ENCODE data around the gene FFAR3.
"Not testable (repeated sequence)": the region's sequence is repeated elsewhere in the genome, so short reads cannot be mapped to it uniquely, and the experiment has no call there.

FFAR3 gene

GRCh38 chr19:35351411-35352176 is 6.7 kb upstream of the FFAR3 start:
- DNase-seq (ENCODE audit: low read depth, low spot score), result no peak

GRCh38 chr19:35352177-35352447 is 6.1 kb upstream of the FFAR3 start:
- H3K36me3 ChIP-seq (ENCODE audit: insufficient read depth, low read length), result no peaks in the 10 kb centered on the region
- no peak overlapping the region for H3K27ac ChIP-seq
- no peak overlapping the region for H3K4me3 ChIP-seq
- no peak overlapping the region for H3K9ac ChIP-seq (ENCODE audit: insufficient read length)
- H3K9me3 ChIP-seq (ENCODE audit: low read depth, low read length), result no peaks in the 10 kb centered on the region
- TF ChIP-seq FOXP2 (optimal IDR thresholded peaks at IDR 0.05; ENCODE audit: control extremely low read depth, extremely low read length, insufficient read depth) (no peak), POLR2AphosphoS5 (IDR thresholded peaks at IDR 0.05; ENCODE audit: borderline replicate concordance, low read depth, low read length) (no peak), EZH2 (IDR thresholded peaks at IDR 0.05) (no peak)
- no peak for DNase-seq (ENCODE audit: low read depth, low spot score)

More at GRCh38 chr19:35351411-35352176, 6.7 kb upstream of the FFAR3 start:
- Histone ChIP-seq H3K4me3 (no peak overlapping the region), H3K9ac (ENCODE audit: insufficient read length) (no peak overlapping the region), H3K36me3 (ENCODE audit: insufficient read depth, low read length) (no peaks in the 10 kb centered on the region), H3K27ac (no peak overlapping the region), H3K9me3 (ENCODE audit: low read depth, low read length) (no peaks in the 10 kb centered on the region)
- no peak for TF ChIP-seq POLR2AphosphoS5 (IDR thresholded peaks at IDR 0.05; ENCODE audit: borderline replicate concordance, low read depth, low read length)
- TF ChIP-seq EZH2 (IDR thresholded peaks at IDR 0.05), result no peak
- no peak for TF ChIP-seq FOXP2 (optimal IDR thresholded peaks at IDR 0.05; ENCODE audit: control extremely low read depth, extremely low read length, insufficient read depth)

GRCh38 chr19:35352448-35353304 is 5.6 kb upstream of the FFAR3 start:
- TF ChIP-seq EZH2 (IDR thresholded peaks at IDR 0.05), result no peak
- TF ChIP-seq POLR2AphosphoS5 (IDR thresholded peaks at IDR 0.05; ENCODE audit: borderline replicate concordance, low read depth, low read length), result no peak
- TF ChIP-seq FOXP2 (optimal IDR thresholded peaks at IDR 0.05; ENCODE audit: control extremely low read depth, extremely low read length, insufficient read depth), result no peak
- Histone ChIP-seq H3K9ac (ENCODE audit: insufficient read length) (no peak overlapping the region), H3K36me3 (ENCODE audit: insufficient read depth, low read length) (no peaks in the 10 kb centered on the region), H3K4me3 (no peak overlapping the region), H3K9me3 (ENCODE audit: low read depth, low read length) (no peaks in the 10 kb centered on the region), H3K27ac (no peak overlapping the region)
- DNase-seq (ENCODE audit: low read depth, low spot score), result no peak

- no peak for TF ChIP-seq POLR2AphosphoS5 (IDR thresholded peaks at IDR 0.05; ENCODE audit: borderline replicate concordance, low read depth, low read length)
- TF ChIP-seq FOXP2 (optimal IDR thresholded peaks at IDR 0.05; ENCODE audit: control extremely low read depth, extremely low read length, insufficient read depth), result no peak
- Histone ChIP-seq H3K9ac (ENCODE audit: insufficient read length) (no peak overlapping the region), H3K9me3 (ENCODE audit: low read depth, low read length) (no peaks in the 10 kb centered on the region), H3K27ac (no peak overlapping the region), H3K4me3 (no peak overlapping the region), H3K36me3 (ENCODE audit: insufficient read depth, low read length) (no peaks in the 10 kb centered on the region)
- no peak for DNase-seq (ENCODE audit: low read depth, low spot score)
Measured at GRCh38 chr19:35353635-35354034, 4.6 kb upstream of the FFAR3 start.

- Histone ChIP-seq H3K9ac (ENCODE audit: insufficient read length) (no peak overlapping the region), H3K27ac (no peak overlapping the region), H3K9me3 (ENCODE audit: low read depth, low read length) (no peaks in the 10 kb centered on the region), H3K36me3 (ENCODE audit: insufficient read depth, low read length) (no peaks in the 10 kb centered on the region), H3K4me3 (no peak overlapping the region)
- TF ChIP-seq EZH2 (IDR thresholded peaks at IDR 0.05) (no peak), FOXP2 (optimal IDR thresholded peaks at IDR 0.05; ENCODE audit: control extremely low read depth, extremely low read length, insufficient read depth) (no peak), POLR2AphosphoS5 (IDR thresholded peaks at IDR 0.05; ENCODE audit: borderline replicate concordance, low read depth, low read length) (no peak)
- no peak for DNase-seq (ENCODE audit: low read depth, low spot score)
Measured at GRCh38 chr19:35354898-35355297, 3.4 kb upstream of the FFAR3 start.

- Histone ChIP-seq H3K9ac (ENCODE audit: insufficient read length) (no peak overlapping the region), H3K27ac (no peak overlapping the region), H3K36me3 (ENCODE audit: insufficient read depth, low read length) (no peaks in the 10 kb centered on the region), H3K4me3 (no peak overlapping the region), H3K9me3 (ENCODE audit: low read depth, low read length) (no peaks in the 10 kb centered on the region)
- TF ChIP-seq EZH2 (IDR thresholded peaks at IDR 0.05) (no peak), FOXP2 (optimal IDR thresholded peaks at IDR 0.05; ENCODE audit: control extremely low read depth, extremely low read length, insufficient read depth) (no peak), POLR2AphosphoS5 (IDR thresholded peaks at IDR 0.05; ENCODE audit: borderline replicate concordance, low read depth, low read length) (no peak)
- no peak for DNase-seq (ENCODE audit: low read depth, low spot score)
Measured at GRCh38 chr19:35355791-35356460, 2.3 kb upstream of the FFAR3 start.

GRCh38 chr19:35358834-35359233 is 574 bp downstream of the FFAR3 start:
- not testable (repeated sequence) for H3K9me3 ChIP-seq (ENCODE audit: low read depth, low read length); H3K36me3 ChIP-seq (ENCODE audit: insufficient read depth, low read length); H3K4me3 ChIP-seq; DNase-seq (ENCODE audit: low read depth, low spot score); H3K9ac ChIP-seq (ENCODE audit: insufficient read length); H3K27ac ChIP-seq

GRCh38 chr19:35359395-35359794 is 1.1 kb downstream of the FFAR3 start:
- not testable (repeated sequence) for H3K36me3 ChIP-seq (ENCODE audit: insufficient read depth, low read length); H3K4me3 ChIP-seq

GRCh38 chr19:35360081-35360480 is 1.8 kb downstream of the FFAR3 start:
- not testable (repeated sequence) for H3K27ac ChIP-seq; H3K9me3 ChIP-seq (ENCODE audit: low read depth, low read length); H3K36me3 ChIP-seq (ENCODE audit: insufficient read depth, low read length); H3K4me3 ChIP-seq; H3K9ac ChIP-seq (ENCODE audit: insufficient read length); DNase-seq (ENCODE audit: low read depth, low spot score)

More at GRCh38 chr19:35359395-35359794, 1.1 kb downstream of the FFAR3 start:
- not testable (repeated sequence) for DNase-seq (ENCODE audit: low read depth, low spot score); H3K9me3 ChIP-seq (ENCODE audit: low read depth, low read length); H3K27ac ChIP-seq; H3K9ac ChIP-seq (ENCODE audit: insufficient read length)

Measured in SK-N-MC (cell line).